Osteoblast (primary cell): Measurements from ENCODE around the gene TTBK1. TPM values are rescaled to one million over a fixed set of nuclear protein-coding genes. Genes with fewer than 3 reads are reported as not detected.

Source experiments
- DNase-seq: peaks from one replicate; pipeline ENCODE4 v3.0.0; 2011; ENCODE audit warnings: low spot score, mixed read lengths; ENCODE audit not compliant: insufficient read length; ENCODE audit errors: missing footprints
- H2AFZ ChIP-seq: 2 replicates; pipeline ENCODE4 v1.6.0; 2011; ENCODE audit warnings: mild to moderate bottlenecking, low read length
- H3K27ac ChIP-seq: 2 replicates; pipeline ENCODE4 v1.5.1; 2011; ENCODE audit warnings: mild to moderate bottlenecking, low read depth, low read length, moderate library complexity
- H3K27me3 ChIP-seq: 2 replicates; pipeline ENCODE4 v1.6.0; 2012; ENCODE audit warnings: mild to moderate bottlenecking, control low read depth, inconsistent platforms, low read length, moderate library complexity; ENCODE audit not compliant: insufficient read depth
- H3K36me3 ChIP-seq: 2 replicates; pipeline ENCODE4 v1.5.1; 2011; ENCODE audit warnings: mild to moderate bottlenecking, low read length, control low read depth, moderate library complexity; ENCODE audit not compliant: insufficient read depth
- H3K4me1 ChIP-seq: 2 replicates; pipeline ENCODE4 v1.5.1; 2011; ENCODE audit warnings: mild to moderate bottlenecking, low read length, control low read depth, moderate library complexity; ENCODE audit not compliant: insufficient read depth
- H3K4me2 ChIP-seq: 2 replicates; pipeline ENCODE4 v1.6.0; 2011; ENCODE audit warnings: mild to moderate bottlenecking, low read length; ENCODE audit not compliant: insufficient read depth
- H3K4me3 ChIP-seq: fragments of 200-600 bp; sonication (generic); 3 replicates; pipeline ENCODE4 v1.5.1; 2012; ENCODE audit warnings: mild to moderate bottlenecking, low read length, inconsistent platforms; ENCODE audit not compliant: insufficient read depth
- H3K79me2 ChIP-seq: 2 replicates; pipeline ENCODE4 v1.6.0; 2012; ENCODE audit warnings: mild to moderate bottlenecking, low read length, control low read depth, inconsistent platforms; ENCODE audit not compliant: insufficient read depth
- H3K9me3 ChIP-seq: 2 replicates; pipeline ENCODE4 v1.5.1; 2011; ENCODE audit warnings: low read depth, low read length, control low read depth
- H4K20me1 ChIP-seq: 2 replicates; pipeline ENCODE4 v1.6.0; 2012; ENCODE audit warnings: mild to moderate bottlenecking, low read length, control low read depth; ENCODE audit not compliant: insufficient read depth
- CTCF ChIP-seq: IDR thresholded peaks from 2 replicates; pipeline ENCODE4 v1.5.1; 2011; ENCODE audit warnings: mild to moderate bottlenecking, low read depth, low read length, moderate library complexity; ENCODE audit errors: extremely low read depth
- total RNA-seq: library from RNA; depleted of rRNA; stranded (reverse); fragments of >200 nt; gene quantifications from 2 replicates; pipeline ENCODE4 v1.2.3, GENCODE V29; 2012

The TTBK1 gene
- total RNA-seq, 1 donor, result under 0.01 TPM

- H3K79me2 ChIP-seq, result no peaks in the 10 kb centered on the region
- H3K4me1 ChIP-seq, result peaks cover 17% of the 10 kb centered on the region
- H3K9me3 ChIP-seq, result no peaks in the 10 kb centered on the region
- H3K27ac ChIP-seq, result peak overlapping the region; percentile 68
- no peak for TF ChIP-seq CTCF
- peak; percentile 94 for DNase-seq
- H4K20me1 ChIP-seq, result no peaks in the 10 kb centered on the region
- H3K27me3 ChIP-seq, result peaks cover 20% of the 10 kb centered on the region
- H3K36me3 ChIP-seq, result no peaks in the 10 kb centered on the region
- peak overlapping the region; percentile 71 for H2AFZ ChIP-seq
- H3K4me3 ChIP-seq, result no peak overlapping the region
- H3K4me2 ChIP-seq, result peak overlapping the region; percentile 33
These were observed 34.6 kb downstream of the TTBK1 start for GRCh38 chr6:43277643-43278523.

GRCh38 chr6:43278524-43279078, 35.3 kb downstream of the TTBK1 start:
- H3K4me2 ChIP-seq, result peak overlapping the region; percentile 33
- no peaks in the 10 kb centered on the region for H3K36me3 ChIP-seq
- H3K27me3 ChIP-seq, result peaks cover 16% of the 10 kb centered on the region
- peak overlapping the region; percentile 71 for H2AFZ ChIP-seq
- no peaks in the 10 kb centered on the region for H4K20me1 ChIP-seq
- TF ChIP-seq CTCF, result no peak
- peak overlapping the region; percentile 68 for H3K27ac ChIP-seq
- peaks cover 17% of the 10 kb centered on the region for H3K4me1 ChIP-seq
- H3K4me3 ChIP-seq, result no peak overlapping the region
- no peaks in the 10 kb centered on the region for H3K9me3 ChIP-seq
- DNase-seq, result peak; percentile 98
- H3K79me2 ChIP-seq, result no peaks in the 10 kb centered on the region

- Histone ChIP-seq H3K27me3 (peaks cover 5% of the 10 kb centered on the region), H3K4me2 (no peak overlapping the region), H3K79me2 (no peaks in the 10 kb centered on the region), H3K27ac (no peak overlapping the region), H4K20me1 (no peaks in the 10 kb centered on the region), H2AFZ (no peak overlapping the region), H3K36me3 (no peaks in the 10 kb centered on the region), H3K4me3 (no peak overlapping the region), H3K4me1 (peaks cover 17% of the 10 kb centered on the region), H3K9me3 (no peaks in the 10 kb centered on the region)
- DNase-seq, result peak; percentile 41
- TF ChIP-seq CTCF, result no peak
These were observed 37.0 kb downstream of the TTBK1 start for GRCh38 chr6:43280234-43280633.

- peak; percentile 51 for DNase-seq
- no peaks in the 10 kb centered on the region for H4K20me1 ChIP-seq
- TF ChIP-seq CTCF, result no peak
These were observed 38.8 kb downstream of the TTBK1 start for GRCh38 chr6:43282060-43282459.

More at GRCh38 chr6:43282060-43282459, 38.8 kb downstream of the TTBK1 start:
- H2AFZ ChIP-seq, result no peak overlapping the region
- peaks cover 19% of the 10 kb centered on the region for H3K4me1 ChIP-seq
- no peak overlapping the region for H3K4me3 ChIP-seq
- H3K36me3 ChIP-seq, result no peaks in the 10 kb centered on the region
- no peak overlapping the region for H3K4me2 ChIP-seq
- peaks cover 5% of the 10 kb centered on the region for H3K27me3 ChIP-seq
- no peak overlapping the region for H3K27ac ChIP-seq
- no peaks in the 10 kb centered on the region for H3K9me3 ChIP-seq
- no peaks in the 10 kb centered on the region for H3K79me2 ChIP-seq
